Caco-2 (cell line): ENCODE data around the gene PRSS53. TPM values are rescaled to one million over a fixed set of nuclear protein-coding genes. Genes with fewer than 3 reads are reported as not detected.

Experiments used
- BruUV-seq: library from RNA; stranded (reverse); fragments of 400-500 nt; replicated peaks from 2 replicates; lab custom pipeline; 2021; lab: Mats Ljungman, UMichigan
- CTCF ChIA-PET: fragments of 300-600 bp; sonication (Branson Sonifier 250); formaldehyde crosslinking; loops from one replicate; lab custom pipeline; 2022; ENCODE audit warnings: antibody characterized with exemption; lab: Charles Lee
- POLR2A ChIA-PET: fragments of 300-600 bp; sonication (Branson Sonifier 250); formaldehyde crosslinking; loops from one replicate; lab custom pipeline; 2022; ENCODE audit warnings: antibody characterized with exemption; lab: Charles Lee
- DNase-seq, 2 experiments: peaks; one replicate each; pipeline versions ENCODE4 v3.0.0 to v3.0.0-alpha.2; 2020 to 2022
- H3K27me3 ChIP-seq: replicated peaks from 2 replicates; pipeline ENCODE4 v1.6.0; 2011; ENCODE audit warnings: low read length; ENCODE audit not compliant: control insufficient read depth, insufficient read depth
- H3K36me3 ChIP-seq: 2 replicates; pipeline ENCODE4 v1.5.1; 2011; ENCODE audit warnings: low read length; ENCODE audit not compliant: control insufficient read depth, insufficient read depth
- H3K4me1 ChIP-seq: fragments of 250-450 bp; sonication (Bioruptor Pico); 2 replicates; pipeline ENCODE4 v1.5.1; 2020; ENCODE audit warnings: mild to moderate bottlenecking
- H3K4me3 ChIP-seq: 2 replicates; pipeline ENCODE4 v1.5.1; 2011; ENCODE audit warnings: low read depth, mild to moderate bottlenecking, control low read depth, low read length
- H3K9me3 ChIP-seq: fragments of 250-450 bp; sonication (Bioruptor Pico); 2 replicates; pipeline ENCODE4 v1.5.1; 2020; ENCODE audit warnings: mild to moderate bottlenecking, moderate library complexity
- H3K27ac Mint-ChIP-seq: one replicate; pipeline ENCODE4 v1.8.0; 2022; ENCODE audit warnings: mixed read lengths; ENCODE audit not compliant: unreplicated experiment
- H3K27me3 Mint-ChIP-seq: one replicate; pipeline ENCODE4 v1.8.0; 2022; ENCODE audit warnings: mixed read lengths; ENCODE audit not compliant: insufficient read depth, unreplicated experiment
- H3K36me3 Mint-ChIP-seq: one replicate; pipeline ENCODE4 v1.8.0; 2022; ENCODE audit warnings: mild to moderate bottlenecking, mixed read lengths; ENCODE audit not compliant: insufficient read depth, unreplicated experiment
- H3K4me1 Mint-ChIP-seq: one replicate; pipeline ENCODE4 v1.8.0; 2022; ENCODE audit warnings: low read depth, mixed read lengths; ENCODE audit not compliant: unreplicated experiment
- H3K4me3 Mint-ChIP-seq: one replicate; pipeline ENCODE4 v1.8.0; 2022; ENCODE audit warnings: mild to moderate bottlenecking, moderate library complexity, mixed read lengths; ENCODE audit not compliant: unreplicated experiment
- H3K9me3 Mint-ChIP-seq: one replicate; pipeline ENCODE4 v1.8.0; 2022; ENCODE audit warnings: mixed read lengths; ENCODE audit not compliant: unreplicated experiment
- intact Hi-C: fragments of 100-400 bp; cut with micrococcal nuclease; formaldehyde crosslinking; loops from one replicate; pipeline ENCODE4 v1.10.0; 2022; ENCODE audit not compliant: unreplicated experiment
- total RNA-seq: library from RNA; stranded (reverse); gene quantifications from 2 replicates; pipeline ENCODE4 v1.2.3, GENCODE V29; 2022
- TF ChIP-seq, protein P1 (sequence below), 2 experiments: fragments of 200-600 bp in 1 of 2; IDR thresholded peaks; 1 replicate in 1 of 2; 2 replicates in 1 of 2; pipeline versions ENCODE4 v1.5.1 to v1.8.0; 2011 to 2022; ENCODE audit warnings: antibody characterized with exemption in 1 of 2, control low read depth in 1 of 2, inconsistent platforms in 1 of 2, low read depth in 1 of 2, low read length in 1 of 2, mild to moderate bottlenecking in 1 of 2, moderate library complexity in 1 of 2; ENCODE audit not compliant: insufficient read depth in 1 of 2, severe bottlenecking in 1 of 2, unreplicated experiment in 1 of 2

The PRSS53 gene
- total RNA-seq, 1 experiment from 2014 or later = 1.8 TPM

GRCh38 chr16:31084584-31085302, 4.0 kb downstream of the PRSS53 start:
- Mint-ChIP-seq H3K27me3 (no peaks in the 10 kb centered on the region), H3K4me1 (no peaks in the 10 kb centered on the region), H3K9me3 (no peaks in the 10 kb centered on the region), H3K36me3 (peaks cover 38% of the 10 kb centered on the region), H3K4me3 (no peak overlapping the region), H3K27ac (no peak overlapping the region)
- no peaks in the 10 kb centered on the region; the same call in 1 of the 2 replicates for H3K36me3 ChIP-seq
- POLR2A ChIA-PET = interaction anchor here (0.6 to 0.9 kb wide), 2 partner anchors 33 to 77 kb away, joined by 3 read pairs; partner anchors contain the start of gene KAT8
- BruUV-seq = no TSS peak
- no peaks in the 10 kb centered on the region for H3K4me1 ChIP-seq
- intact Hi-C loops = no loop called here
- CTCF ChIA-PET = interaction anchor here (0.9 kb wide), 1 partner anchor 57 kb away, joined by 4 read pairs; no protein-coding TSS in a partner anchor
- H3K4me3 ChIP-seq = no peak overlapping the region
- TF ChIP-seq, protein P1, sequence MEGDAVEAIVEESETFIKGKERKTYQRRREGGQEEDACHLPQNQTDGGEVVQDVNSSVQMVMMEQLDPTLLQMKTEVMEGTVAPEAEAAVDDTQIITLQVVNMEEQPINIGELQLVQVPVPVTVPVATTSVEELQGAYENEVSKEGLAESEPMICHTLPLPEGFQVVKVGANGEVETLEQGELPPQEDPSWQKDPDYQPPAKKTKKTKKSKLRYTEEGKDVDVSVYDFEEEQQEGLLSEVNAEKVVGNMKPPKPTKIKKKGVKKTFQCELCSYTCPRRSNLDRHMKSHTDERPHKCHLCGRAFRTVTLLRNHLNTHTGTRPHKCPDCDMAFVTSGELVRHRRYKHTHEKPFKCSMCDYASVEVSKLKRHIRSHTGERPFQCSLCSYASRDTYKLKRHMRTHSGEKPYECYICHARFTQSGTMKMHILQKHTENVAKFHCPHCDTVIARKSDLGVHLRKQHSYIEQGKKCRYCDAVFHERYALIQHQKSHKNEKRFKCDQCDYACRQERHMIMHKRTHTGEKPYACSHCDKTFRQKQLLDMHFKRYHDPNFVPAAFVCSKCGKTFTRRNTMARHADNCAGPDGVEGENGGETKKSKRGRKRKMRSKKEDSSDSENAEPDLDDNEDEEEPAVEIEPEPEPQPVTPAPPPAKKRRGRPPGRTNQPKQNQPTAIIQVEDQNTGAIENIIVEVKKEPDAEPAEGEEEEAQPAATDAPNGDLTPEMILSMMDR (IDR thresholded peaks at IDR 0.05; ENCODE audit: insufficient read depth in 1 of 2, low read depth in 1 of 2, low read length in 1 of 2, severe bottlenecking in 1 of 2, unreplicated experiment in 1 of 2) = no peak
- no peak for DNase-seq
- no peaks in the 10 kb centered on the region for H3K9me3 ChIP-seq
- no peaks in the 10 kb centered on the region for H3K27me3 ChIP-seq

DNA sequence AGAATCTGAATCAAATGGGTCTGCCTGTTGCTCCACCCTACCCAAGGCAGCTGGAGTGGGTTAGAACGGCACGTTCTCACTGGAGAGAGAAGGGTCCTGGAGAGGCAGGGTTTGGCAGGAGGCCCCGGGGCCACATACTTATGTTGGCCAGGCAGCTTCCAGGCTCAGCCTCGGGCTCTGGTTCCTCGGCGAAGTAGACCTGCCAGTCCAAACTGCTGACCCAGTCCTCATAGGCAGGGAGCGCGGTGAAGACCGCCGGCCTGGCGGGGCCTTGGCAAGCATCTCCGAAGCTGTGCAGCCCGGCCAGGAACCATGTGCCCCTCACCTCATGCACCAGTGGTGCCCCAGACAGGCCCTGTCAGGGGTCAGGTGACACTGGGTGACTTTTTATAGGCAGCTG, 4.8 kb downstream of the PRSS53 start:
- Mint-ChIP-seq H3K27me3 (no peaks in the 10 kb centered on the region), H3K27ac (no peak overlapping the region), H3K36me3 (peaks cover 38% of the 10 kb centered on the region), H3K4me3 (no peak overlapping the region), H3K9me3 (no peaks in the 10 kb centered on the region), H3K4me1 (no peaks in the 10 kb centered on the region)
- TF ChIP-seq, protein P1 (IDR thresholded peaks at IDR 0.05; ENCODE audit: insufficient read depth in 1 of 2, low read depth in 1 of 2, low read length in 1 of 2, severe bottlenecking in 1 of 2, unreplicated experiment in 1 of 2) = no peak
- Histone ChIP-seq H3K9me3 (no peaks in the 10 kb centered on the region), H3K27me3 (no peaks in the 10 kb centered on the region), H3K36me3 (no peaks in the 10 kb centered on the region), H3K4me1 (no peaks in the 10 kb centered on the region), H3K4me3 (no peak overlapping the region)
- intact Hi-C loops = no loop called here
- no TSS peak for BruUV-seq
- ChIA-PET CTCF (no interaction called here), POLR2A (no interaction called here)
- no peak for DNase-seq

- intact Hi-C loops = no loop called here
- no peaks in the 10 kb centered on the region for H3K9me3 ChIP-seq
- CTCF ChIA-PET = no interaction called here
Observed at GRCh38 chr16:31083556-31083955, 5.2 kb downstream of the PRSS53 start.

More at GRCh38 chr16:31083556-31083955, 5.2 kb downstream of the PRSS53 start:
- DNase-seq = no peak
- Histone ChIP-seq H3K36me3 (no peaks in the 10 kb centered on the region), H3K4me1 (no peaks in the 10 kb centered on the region), H3K4me3 (no peak overlapping the region), H3K27me3 (no peaks in the 10 kb centered on the region)
- H3K27ac Mint-ChIP-seq = no peak overlapping the region
- TF ChIP-seq, protein P1 (IDR thresholded peaks at IDR 0.05; ENCODE audit: insufficient read depth in 1 of 2, low read depth in 1 of 2, low read length in 1 of 2, severe bottlenecking in 1 of 2, unreplicated experiment in 1 of 2) = no peak
- H3K36me3 Mint-ChIP-seq = peaks cover 38% of the 10 kb centered on the region
- POLR2A ChIA-PET = no interaction called here
- H3K27me3 Mint-ChIP-seq = no peaks in the 10 kb centered on the region
- BruUV-seq = no TSS peak
- H3K4me3 Mint-ChIP-seq = no peak overlapping the region
- no peaks in the 10 kb centered on the region for H3K4me1 Mint-ChIP-seq
- H3K9me3 Mint-ChIP-seq = no peaks in the 10 kb centered on the region
